SU-DHL-6 (cell line): ENCODE results near the gene ABCC4.

Experiments used
- EZH2phosphoT487 ChIP-seq: fragments of 200-600 bp; sonication (generic), shearing (Covaris generic); conservative IDR thresholded peaks from 2 replicates; pipeline ENCODE4 v1.6.1; 2018; ENCODE audit warnings: mild to moderate bottlenecking, antibody characterized with exemption, low read length, moderate library complexity, mixed read lengths
- TF ChIP-seq, protein P1 (sequence below): fragments of 200-600 bp; sonication (generic); IDR thresholded peaks from one replicate; pipeline ENCODE4 v1.5.1; 2017; ENCODE audit warnings: antibody characterized with exemption, mild to moderate bottlenecking, low read length, moderate library complexity; ENCODE audit not compliant: insufficient read depth, poor library complexity, severe bottlenecking

- TF ChIP-seq, protein P1, sequence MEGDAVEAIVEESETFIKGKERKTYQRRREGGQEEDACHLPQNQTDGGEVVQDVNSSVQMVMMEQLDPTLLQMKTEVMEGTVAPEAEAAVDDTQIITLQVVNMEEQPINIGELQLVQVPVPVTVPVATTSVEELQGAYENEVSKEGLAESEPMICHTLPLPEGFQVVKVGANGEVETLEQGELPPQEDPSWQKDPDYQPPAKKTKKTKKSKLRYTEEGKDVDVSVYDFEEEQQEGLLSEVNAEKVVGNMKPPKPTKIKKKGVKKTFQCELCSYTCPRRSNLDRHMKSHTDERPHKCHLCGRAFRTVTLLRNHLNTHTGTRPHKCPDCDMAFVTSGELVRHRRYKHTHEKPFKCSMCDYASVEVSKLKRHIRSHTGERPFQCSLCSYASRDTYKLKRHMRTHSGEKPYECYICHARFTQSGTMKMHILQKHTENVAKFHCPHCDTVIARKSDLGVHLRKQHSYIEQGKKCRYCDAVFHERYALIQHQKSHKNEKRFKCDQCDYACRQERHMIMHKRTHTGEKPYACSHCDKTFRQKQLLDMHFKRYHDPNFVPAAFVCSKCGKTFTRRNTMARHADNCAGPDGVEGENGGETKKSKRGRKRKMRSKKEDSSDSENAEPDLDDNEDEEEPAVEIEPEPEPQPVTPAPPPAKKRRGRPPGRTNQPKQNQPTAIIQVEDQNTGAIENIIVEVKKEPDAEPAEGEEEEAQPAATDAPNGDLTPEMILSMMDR, result no peak
- no peak for TF ChIP-seq EZH2phosphoT487
Measured at GRCh38 chr13:95207769-95208366, 93.4 kb downstream of the ABCC4 start.
